PC-3 (cell line): ENCODE data around the gene KCNH5.

ENCODE experiments used
- EZH2 ChIP-seq: fragments of 300-600 bp; sonication (generic); IDR thresholded peaks from one replicate; pipeline ENCODE4 v1.6.1; 2017; ENCODE audit warnings: antibody characterized with exemption, mild to moderate bottlenecking, low read length; ENCODE audit not compliant: unreplicated experiment
- EZH2phosphoT487 ChIP-seq: fragments of 300-600 bp; sonication (generic); IDR thresholded peaks from 2 replicates; pipeline ENCODE4 v1.6.1; 2018; ENCODE audit warnings: mild to moderate bottlenecking, antibody characterized with exemption, low read length, borderline replicate concordance
- TF ChIP-seq, protein P1 (sequence below): fragments of 300-600 bp; sonication (generic); conservative IDR thresholded peaks from 2 replicates; pipeline ENCODE4 v1.5.1; 2017; ENCODE audit warnings: antibody characterized with exemption, low read depth, mild to moderate bottlenecking, low read length

DNA sequence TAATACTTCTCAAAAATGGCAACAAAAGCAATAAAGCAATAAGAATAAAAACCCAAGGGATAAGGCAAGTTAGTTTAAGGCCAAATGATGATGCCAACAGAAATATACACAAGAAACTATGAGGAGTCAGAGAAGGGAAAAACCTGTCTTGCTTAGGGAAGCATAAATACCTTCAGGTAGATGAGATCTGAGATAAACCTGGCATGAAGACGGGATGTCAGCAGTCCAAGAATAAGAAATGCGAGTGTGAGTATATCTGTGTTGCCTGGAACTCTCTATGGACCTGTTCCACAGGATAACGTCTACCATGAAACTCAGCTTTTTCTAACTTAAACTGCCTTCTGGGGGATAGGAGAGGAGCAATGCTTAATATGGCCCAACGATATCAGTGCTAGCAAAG lies 30.6 kb downstream of the KCNH5 start:
- TF ChIP-seq, protein P1, sequence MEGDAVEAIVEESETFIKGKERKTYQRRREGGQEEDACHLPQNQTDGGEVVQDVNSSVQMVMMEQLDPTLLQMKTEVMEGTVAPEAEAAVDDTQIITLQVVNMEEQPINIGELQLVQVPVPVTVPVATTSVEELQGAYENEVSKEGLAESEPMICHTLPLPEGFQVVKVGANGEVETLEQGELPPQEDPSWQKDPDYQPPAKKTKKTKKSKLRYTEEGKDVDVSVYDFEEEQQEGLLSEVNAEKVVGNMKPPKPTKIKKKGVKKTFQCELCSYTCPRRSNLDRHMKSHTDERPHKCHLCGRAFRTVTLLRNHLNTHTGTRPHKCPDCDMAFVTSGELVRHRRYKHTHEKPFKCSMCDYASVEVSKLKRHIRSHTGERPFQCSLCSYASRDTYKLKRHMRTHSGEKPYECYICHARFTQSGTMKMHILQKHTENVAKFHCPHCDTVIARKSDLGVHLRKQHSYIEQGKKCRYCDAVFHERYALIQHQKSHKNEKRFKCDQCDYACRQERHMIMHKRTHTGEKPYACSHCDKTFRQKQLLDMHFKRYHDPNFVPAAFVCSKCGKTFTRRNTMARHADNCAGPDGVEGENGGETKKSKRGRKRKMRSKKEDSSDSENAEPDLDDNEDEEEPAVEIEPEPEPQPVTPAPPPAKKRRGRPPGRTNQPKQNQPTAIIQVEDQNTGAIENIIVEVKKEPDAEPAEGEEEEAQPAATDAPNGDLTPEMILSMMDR, result no peak
- TF ChIP-seq EZH2, result no peak
- no peak for TF ChIP-seq EZH2phosphoT487
